HepG2 (cell line): ENCODE results near the gene KRT36. TPM values are rescaled to one million over a fixed set of nuclear protein-coding genes. Genes with fewer than 3 reads are reported as not detected.
A peak's percentile ranks its signal among the peaks of the same experiment; 100 is the strongest.

Experiments used
- AHR ChIP-seq: IDR thresholded peaks from 2 replicates; pipeline ENCODE4 v1.6.1; 2018; ENCODE audit warnings: missing genetic modification reagents, missing compliant biosample characterization
- CBFB ChIP-seq: sonication (generic); formaldehyde crosslinking; IDR thresholded peaks from 2 replicates; pipeline ENCODE4 v1.4.0; 2020; ENCODE audit warnings: missing genetic modification reagents
- CEBPG ChIP-seq: IDR thresholded peaks from 2 replicates; pipeline ENCODE4 v1.6.1; 2016
- DNMT1 ChIP-seq: sonication (generic); formaldehyde crosslinking; IDR thresholded peaks from 2 replicates; pipeline ENCODE4 v1.5.1; 2020; ENCODE audit warnings: mild to moderate bottlenecking, missing genetic modification reagents
- FOSL1 ChIP-seq: sonication (generic); formaldehyde crosslinking; IDR thresholded peaks from 2 replicates; pipeline ENCODE4 v1.9.0; 2021; ENCODE audit warnings: missing genetic modification reagents, borderline replicate concordance
- FOSL2 ChIP-seq: sonication (generic); formaldehyde crosslinking; IDR thresholded peaks from 2 replicates; pipeline ENCODE4 v1.4.0; 2020; ENCODE audit warnings: missing genetic modification reagents
- GATAD1 ChIP-seq: IDR thresholded peaks from 2 replicates; pipeline ENCODE4 v1.6.1; 2016; ENCODE audit warnings: missing genetic modification reagents, missing compliant biosample characterization
- HES4 ChIP-seq: sonication (generic); formaldehyde crosslinking; IDR thresholded peaks from 2 replicates; pipeline ENCODE4 v1.9.0; 2021; ENCODE audit warnings: mild to moderate bottlenecking, missing genetic modification reagents, borderline replicate concordance
- HMGXB4 ChIP-seq, 2 experiments: sonication (generic) in 1 of 2; formaldehyde crosslinking in 1 of 2; IDR thresholded peaks; 2 replicates each; pipeline versions ENCODE4 v1.4.0 to v1.6.1; 2018 to 2020; ENCODE audit warnings: missing genetic modification reagents in 2 of 2, borderline replicate concordance in 1 of 2, low read depth in 1 of 2, mild to moderate bottlenecking in 1 of 2, missing biosample characterization in 1 of 2
- HOXA3 ChIP-seq: sonication (generic); formaldehyde crosslinking; IDR thresholded peaks from 2 replicates; pipeline ENCODE4 v1.5.0; 2020; ENCODE audit warnings: missing genetic modification reagents
- IRF2 ChIP-seq: IDR thresholded peaks from 2 replicates; pipeline ENCODE4 v1.6.1; 2018; ENCODE audit warnings: missing genetic modification reagents, missing compliant biosample characterization
- ISL2 ChIP-seq: sonication (generic); formaldehyde crosslinking; IDR thresholded peaks from 2 replicates; pipeline ENCODE4 v1.5.0; 2020; ENCODE audit warnings: missing genetic modification reagents
- KDM6A ChIP-seq: IDR thresholded peaks from 2 replicates; pipeline ENCODE4 v1.6.1; 2016; ENCODE audit warnings: low read depth
- KLF12 ChIP-seq: sonication (generic); formaldehyde crosslinking; IDR thresholded peaks from 2 replicates; pipeline ENCODE4 v1.4.0; 2020; ENCODE audit warnings: missing genetic modification reagents, borderline replicate concordance
- NFKB2 ChIP-seq: sonication (generic); formaldehyde crosslinking; IDR thresholded peaks from 2 replicates; pipeline ENCODE4 v1.4.0; 2020; ENCODE audit warnings: missing genetic modification reagents, borderline replicate concordance
- PRPF4 ChIP-seq: fragments of 200-400 bp; formaldehyde crosslinking; IDR thresholded peaks from 2 replicates; pipeline ENCODE4 v1.6.1; 2016; ENCODE audit warnings: low read length, low read depth; ENCODE audit not compliant: poor library complexity, severe bottlenecking
- RBFOX2 ChIP-seq: fragments of 200-400 bp; formaldehyde crosslinking; IDR thresholded peaks from 2 replicates; pipeline ENCODE4 v1.6.1; 2017; ENCODE audit warnings: low read depth, mild to moderate bottlenecking, low read length
- SNAPC5 ChIP-seq: sonication (generic); formaldehyde crosslinking; IDR thresholded peaks from 2 replicates; pipeline ENCODE4 v1.8.1; 2023; ENCODE audit warnings: mild to moderate bottlenecking, missing genetic modification reagents, borderline replicate concordance
- SOX13 ChIP-seq, 3 experiments: fragments of 450-650 bp in 1 of 3; sonication (generic) in 1 of 3; formaldehyde crosslinking in 1 of 3; IDR thresholded peaks in 2 of 3; conservative IDR thresholded peaks in 1 of 3; 2 replicates each; pipeline versions ENCODE4 v1.5.0 to v1.6.1; 2016 to 2020; ENCODE audit warnings: antibody characterized with exemption in 1 of 3, mild to moderate bottlenecking in 1 of 3, missing compliant biosample characterization in 1 of 3, missing genetic modification reagents in 1 of 3, moderate library complexity in 1 of 3
- SRY ChIP-seq: sonication (generic); formaldehyde crosslinking; IDR thresholded peaks from 2 replicates; pipeline ENCODE4 v1.8.0; 2022; ENCODE audit warnings: mild to moderate bottlenecking, missing genetic modification reagents
- STAT5B ChIP-seq: sonication (generic); formaldehyde crosslinking; IDR thresholded peaks from 2 replicates; pipeline ENCODE4 v1.4.0; 2020; ENCODE audit warnings: missing genetic modification reagents
- TGIF2 ChIP-seq: IDR thresholded peaks from 2 replicates; pipeline ENCODE4 v1.6.1; 2016; ENCODE audit warnings: control low read depth, missing compliant biosample characterization
- ZKSCAN8 ChIP-seq: IDR thresholded peaks from 2 replicates; pipeline ENCODE4 v1.6.1; 2016; ENCODE audit warnings: borderline replicate concordance, missing genetic modification reagents, missing compliant biosample characterization
- ZNF143 ChIP-seq: sonication (generic); formaldehyde crosslinking; IDR thresholded peaks from 2 replicates; pipeline ENCODE4 v1.4.0; 2020; ENCODE audit warnings: missing genetic modification reagents
- ZNF350 ChIP-seq: sonication (generic); formaldehyde crosslinking; IDR thresholded peaks from 2 replicates; pipeline ENCODE4 v1.4.0; 2020; ENCODE audit warnings: mild to moderate bottlenecking, low read depth, missing genetic modification reagents, borderline replicate concordance
- ZNF556 ChIP-seq: sonication (generic); formaldehyde crosslinking; IDR thresholded peaks from 2 replicates; pipeline ENCODE4 v1.4.0; 2020; ENCODE audit warnings: mild to moderate bottlenecking, missing genetic modification reagents, borderline replicate concordance
- ZNF589 ChIP-seq: sonication (generic); formaldehyde crosslinking; conservative IDR thresholded peaks from 2 replicates; pipeline ENCODE4 v1.8.0; 2022; ENCODE audit warnings: mild to moderate bottlenecking, moderate library complexity, missing genetic modification reagents
- ZNF619 ChIP-seq: sonication (generic); formaldehyde crosslinking; IDR thresholded peaks from 2 replicates; pipeline ENCODE4 v1.4.0; 2020; ENCODE audit warnings: mild to moderate bottlenecking, missing genetic modification reagents
- ZNF773 ChIP-seq: sonication (generic); formaldehyde crosslinking; IDR thresholded peaks from 2 replicates; pipeline ENCODE4 v1.4.0; 2020; ENCODE audit warnings: missing genetic modification reagents, borderline replicate concordance
- ZNF777 ChIP-seq: sonication (generic); formaldehyde crosslinking; IDR thresholded peaks from 2 replicates; pipeline ENCODE4 v1.4.0; 2020; ENCODE audit warnings: missing genetic modification reagents
- ZSCAN30 ChIP-seq: sonication (generic); formaldehyde crosslinking; IDR thresholded peaks from 2 replicates; pipeline ENCODE4 v1.5.0; 2020; ENCODE audit warnings: mild to moderate bottlenecking, missing genetic modification reagents
- polyA plus RNA-seq, 8 experiments: library from polyadenylated mRNA; depleted of rRNA in 3 of 8; stranded (reverse) in 7 of 8; unstranded in 1 of 8; fragments of >200 nt; fragmentation: Illumina TruSeq in 4 of 8; extraction: Trizol in 4 of 8; gene quantifications; 2 replicates each; pipeline versions ENCODE4 v1.2.1 to v1.2.3, GENCODE V29; 2011 to 2016; ENCODE audit warnings: low read depth in 4 of 8, missing spikeins in 1 of 8, mixed read lengths in 1 of 8; ENCODE audit not compliant: insufficient read depth in 1 of 8
- total RNA-seq, 5 experiments: library from RNA; depleted of rRNA; stranded (reverse); fragments of >200 nt; fragmentation: Illumina TruSeq; extraction: Trizol; gene quantifications; 2 replicates each; pipeline ENCODE4 v1.2.3, GENCODE V29; 2016; ENCODE audit warnings: low read depth in 1 of 5

KRT36 gene
- total and polyA plus RNA-seq, 2 of the 13 experiments (the other 11 are each of a cell fraction or from before 2014, with no cell fraction given): not detected

GRCh38 chr17:41486809-41487530 lies 2.7 kb downstream of the KRT36 start (continued):
- no peak for TF ChIP-seq GATAD1 (CRISPR knock-in tag)
- TF ChIP-seq HES4 (CRISPR knock-in tag): 0 out of 2 replicates have a peak, but pooled peaks have one; percentile 5
- no peak for TF ChIP-seq RBFOX2
- no peak for TF ChIP-seq ZNF589 (CRISPR knock-in tag)
- TF ChIP-seq FOSL2 (CRISPR knock-in tag): no peak
- no peak for TF ChIP-seq KDM6A (CRISPR knock-in tag)
- TF ChIP-seq STAT5B (CRISPR knock-in tag): no peak
- 0 out of 2 replicates have a peak, but pooled peaks have one; percentile 28 for TF ChIP-seq ZNF619 (CRISPR knock-in tag)
- TF ChIP-seq SNAPC5 (CRISPR knock-in tag): no peak
- no peak for TF ChIP-seq PRPF4
- TF ChIP-seq NFKB2 (CRISPR knock-in tag): 0 out of 2 replicates have a peak, but pooled peaks have one; percentile 40
- no peak for TF ChIP-seq ZKSCAN8 (CRISPR knock-in tag)
- TF ChIP-seq IRF2 (CRISPR knock-in tag): no peak; the same call in 1 of the 2 replicates
- no peak for TF ChIP-seq KLF12
- TF ChIP-seq ZNF143: no peak
- 0 out of 4 replicates have a peak, but pooled peaks of 1 of the 2 experiments have one; percentile 40 for TF ChIP-seq HMGXB4 (CRISPR knock-in tag; IDR thresholded peaks at IDR 0.05; ENCODE audit: borderline replicate concordance in 1 of 2, low read depth in 1 of 2)
- no peak for TF ChIP-seq ZNF350 (CRISPR knock-in tag)
- 0 out of 2 replicates have a peak, but pooled peaks have one; percentile 7 for TF ChIP-seq HOXA3 (CRISPR knock-in tag)
- no peak for TF ChIP-seq ZNF773 (CRISPR knock-in tag)
- TF ChIP-seq SOX13 (IDR thresholded peaks at IDR 0.05): no peak
- no peak for TF ChIP-seq SOX13 (CRISPR knock-in tag; conservative IDR thresholded peaks at IDR 0.05 in 1 of 2, IDR thresholded peaks at IDR 0.05 in 1 of 2)
- TF ChIP-seq SRY (CRISPR knock-in tag): 0 out of 2 replicates have a peak, but pooled peaks have one; percentile 33
- no peak for TF ChIP-seq TGIF2 (CRISPR knock-in tag)
- TF ChIP-seq DNMT1: no peak
- TF ChIP-seq ZNF556 (CRISPR knock-in tag): no peak
- TF ChIP-seq ZNF777: peak; percentile 73
- 0 out of 2 replicates have a peak, but pooled peaks have one; percentile 50 for TF ChIP-seq AHR (CRISPR knock-in tag)
- TF ChIP-seq CBFB (CRISPR knock-in tag): no peak
- no peak for TF ChIP-seq FOSL1 (CRISPR knock-in tag)
- 0 out of 2 replicates have a peak, but pooled peaks have one; percentile 5 for TF ChIP-seq CEBPG (CRISPR knock-in tag)
- no peak for TF ChIP-seq ZSCAN30 (CRISPR knock-in tag)
- TF ChIP-seq ISL2: no peak
